ENCODE data around the gene ANKRD11.

- TF ChIP-seq CTCF (IDR thresholded peaks at IDR 0.05; ENCODE audit: poor library complexity, severe bottlenecking) = no peak
- TF ChIP-seq EZH2 (IDR thresholded peaks at IDR 0.05; ENCODE audit: borderline replicate concordance, insufficient read depth, low read length, poor library complexity, severe bottlenecking) = no peak
- no peak for TF ChIP-seq MXI1 (conservative IDR thresholded peaks at IDR 0.05; ENCODE audit: poor library complexity, severe bottlenecking)
Measured at GRCh38 chr16:89269805-89270665, 220.3 kb downstream of the ANKRD11 start.
